ENCODE data around the gene ATG4B. TPM values are rescaled to one million over a fixed set of nuclear protein-coding genes. Genes with fewer than 3 reads are reported as not detected.

Gene ATG4B
- total RNA-seq, 6 experiments from 2014 or later: 43.5 to 58.3 (median 51.9) TPM

- Mint-ChIP-seq H3K36me3 (ENCODE audit: low read depth) (peaks cover 37% of the 10 kb centered on the region), H3K27ac (peak overlapping the region; percentile 45), H3K4me3 (no peak overlapping the region), H3K4me1 (ENCODE audit: low read depth) (peaks cover 6% of the 10 kb centered on the region; the same call in 1 of the 2 replicates), H3K9me3 (peaks cover 13% of the 10 kb centered on the region), H3K27me3 (ENCODE audit: insufficient read depth) (no peaks in the 10 kb centered on the region; the same call in 1 of the 2 replicates)
- no peak for DNase-seq
- TF ChIP-seq, protein P1, sequence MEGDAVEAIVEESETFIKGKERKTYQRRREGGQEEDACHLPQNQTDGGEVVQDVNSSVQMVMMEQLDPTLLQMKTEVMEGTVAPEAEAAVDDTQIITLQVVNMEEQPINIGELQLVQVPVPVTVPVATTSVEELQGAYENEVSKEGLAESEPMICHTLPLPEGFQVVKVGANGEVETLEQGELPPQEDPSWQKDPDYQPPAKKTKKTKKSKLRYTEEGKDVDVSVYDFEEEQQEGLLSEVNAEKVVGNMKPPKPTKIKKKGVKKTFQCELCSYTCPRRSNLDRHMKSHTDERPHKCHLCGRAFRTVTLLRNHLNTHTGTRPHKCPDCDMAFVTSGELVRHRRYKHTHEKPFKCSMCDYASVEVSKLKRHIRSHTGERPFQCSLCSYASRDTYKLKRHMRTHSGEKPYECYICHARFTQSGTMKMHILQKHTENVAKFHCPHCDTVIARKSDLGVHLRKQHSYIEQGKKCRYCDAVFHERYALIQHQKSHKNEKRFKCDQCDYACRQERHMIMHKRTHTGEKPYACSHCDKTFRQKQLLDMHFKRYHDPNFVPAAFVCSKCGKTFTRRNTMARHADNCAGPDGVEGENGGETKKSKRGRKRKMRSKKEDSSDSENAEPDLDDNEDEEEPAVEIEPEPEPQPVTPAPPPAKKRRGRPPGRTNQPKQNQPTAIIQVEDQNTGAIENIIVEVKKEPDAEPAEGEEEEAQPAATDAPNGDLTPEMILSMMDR (IDR thresholded peaks at IDR 0.05): no peak
These were observed 17.7 kb upstream of the ATG4B start for GRCh38 chr2:241619597-241620418.

DNA sequence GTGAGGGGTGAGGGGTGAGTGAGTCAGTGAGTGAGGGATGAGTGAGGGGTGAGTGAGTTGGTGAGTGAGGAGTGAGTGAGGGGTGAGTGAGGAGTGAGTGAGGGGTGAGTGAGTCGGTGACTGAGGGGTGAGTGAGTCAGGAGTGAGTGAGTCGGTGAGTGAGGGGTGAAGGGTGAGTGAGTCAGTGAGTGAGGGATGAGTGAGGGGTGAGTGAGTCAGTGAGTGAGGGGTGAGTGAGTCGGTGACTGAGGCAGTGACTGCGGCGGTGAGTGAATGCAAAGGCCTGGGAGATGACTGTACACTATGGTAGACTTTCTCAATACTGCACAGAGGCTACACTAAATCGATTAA is 17.1 kb upstream of the ATG4B start:
- Mint-ChIP-seq H3K27ac (peak overlapping the region; percentile 59), H3K36me3 (ENCODE audit: low read depth) (peaks cover 37% of the 10 kb centered on the region), H3K9me3 (peaks cover 13% of the 10 kb centered on the region), H3K4me3 (no peak overlapping the region), H3K27me3 (ENCODE audit: insufficient read depth) (no peaks in the 10 kb centered on the region; the same call in 1 of the 2 replicates), H3K4me1 (ENCODE audit: low read depth) (peaks cover 6% of the 10 kb centered on the region; the same call in 1 of the 2 replicates)
- TF ChIP-seq, protein P1 (IDR thresholded peaks at IDR 0.05): no peak
- no peak for DNase-seq

GRCh38 chr2:241627675-241628074 is 9.8 kb upstream of the ATG4B start:
- H3K4me3 Mint-ChIP-seq: no peak overlapping the region
- no peak overlapping the region for H3K27ac Mint-ChIP-seq
- DNase-seq: no peak
- H3K4me1 Mint-ChIP-seq (ENCODE audit: low read depth): peaks cover 16% of the 10 kb centered on the region
- no peaks in the 10 kb centered on the region for H3K9me3 Mint-ChIP-seq
- H3K27me3 Mint-ChIP-seq (ENCODE audit: insufficient read depth): no peaks in the 10 kb centered on the region
- TF ChIP-seq, protein P1 (IDR thresholded peaks at IDR 0.05): no peak
- H3K36me3 Mint-ChIP-seq (ENCODE audit: low read depth): 0 out of 2 replicates have a peak, but pooled peaks cover 11% of the 10 kb centered on the region

- H3K9me3 Mint-ChIP-seq: no peaks in the 10 kb centered on the region
- peaks cover 10% of the 10 kb centered on the region; the same call in 1 of the 2 replicates for H3K36me3 Mint-ChIP-seq (ENCODE audit: low read depth)
- no peaks in the 10 kb centered on the region for H3K27me3 Mint-ChIP-seq (ENCODE audit: insufficient read depth)
- peak overlapping the region; percentile 3; the same call in 1 of the 2 replicates for H3K27ac Mint-ChIP-seq
- peaks cover 20% of the 10 kb centered on the region for H3K4me1 Mint-ChIP-seq (ENCODE audit: low read depth)
- no peak for DNase-seq
- TF ChIP-seq, protein P1 (IDR thresholded peaks at IDR 0.05): no peak
- H3K4me3 Mint-ChIP-seq: no peak overlapping the region
These were observed 7.6 kb upstream of the ATG4B start for GRCh38 chr2:241629762-241630435.

- H3K27ac Mint-ChIP-seq: no peak overlapping the region
- H3K9me3 Mint-ChIP-seq: no peaks in the 10 kb centered on the region
These were observed 4.8 kb upstream of the ATG4B start for GRCh38 chr2:241632478-241633325.

More at GRCh38 chr2:241632478-241633325, 4.8 kb upstream of the ATG4B start:
- no peak overlapping the region for H3K4me3 Mint-ChIP-seq
- DNase-seq: no peak
- peaks cover 10% of the 10 kb centered on the region; the same call in 1 of the 2 replicates for H3K36me3 Mint-ChIP-seq (ENCODE audit: low read depth)
- peaks cover 22% of the 10 kb centered on the region for H3K4me1 Mint-ChIP-seq (ENCODE audit: low read depth)
- no peaks in the 10 kb centered on the region; the same call in 1 of the 2 replicates for H3K27me3 Mint-ChIP-seq (ENCODE audit: insufficient read depth)
- TF ChIP-seq, protein P1 (IDR thresholded peaks at IDR 0.05): no peak

All from HFFc6 (cell line).